GM21717 (cell line): ENCODE data around the gene SUPT3H.

Source experiments
- ATAC-seq: cut with Tn5 transposase; IDR thresholded peaks from one replicate; pipeline ENCODE4 v1.9.1; 2021; ENCODE audit warnings: mild to moderate bottlenecking, moderate library complexity; ENCODE audit not compliant: unreplicated experiment

The SUPT3H gene

GRCh38 chr6:45377554-45378333, at the start of gene SUPT3H:
Gene SUPT3H (minus strand): TSS chr6:45377934.
- peak; percentile 94 for ATAC-seq

GRCh38 chr6:45426251-45426650, 48.5 kb upstream of the SUPT3H start:
- ATAC-seq, result no peak

- ATAC-seq, result no peak
Observed at GRCh38 chr6:45424451-45424861, 46.7 kb upstream of the SUPT3H start.

GRCh38 chr6:45423824-45424450, 46.2 kb upstream of the SUPT3H start:
- no peak for ATAC-seq

- ATAC-seq, result no peak
Observed at GRCh38 chr6:45423111-45423823, 45.5 kb upstream of the SUPT3H start.

GRCh38 chr6:45422503-45423110, 44.9 kb upstream of the SUPT3H start:
- ATAC-seq, result no peak

GRCh38 chr6:45421709-45422502, 44.2 kb upstream of the SUPT3H start:
- ATAC-seq, result no peak

GRCh38 chr6:45420909-45421708, 43.4 kb upstream of the SUPT3H start:
- ATAC-seq, result no peak

- ATAC-seq, result no peak
Observed at GRCh38 chr6:45420083-45420908, 42.6 kb upstream of the SUPT3H start.

GRCh38 chr6:45419571-45420082, 41.9 kb upstream of the SUPT3H start:
- no peak for ATAC-seq

GRCh38 chr6:45417436-45417835, 39.7 kb upstream of the SUPT3H start:
- ATAC-seq, result no peak

GRCh38 chr6:45416700-45417099, 39.0 kb upstream of the SUPT3H start:
- no peak for ATAC-seq

- no peak for ATAC-seq
Observed at GRCh38 chr6:45415788-45416518, 38.2 kb upstream of the SUPT3H start.

GRCh38 chr6:45415315-45415714, 37.6 kb upstream of the SUPT3H start:
- no peak for ATAC-seq

GRCh38 chr6:45411959-45412358, 34.2 kb upstream of the SUPT3H start:
- ATAC-seq, result no peak

GRCh38 chr6:45400021-45400420, 22.3 kb upstream of the SUPT3H start:
- ATAC-seq, result no peak

- no peak for ATAC-seq
Observed at GRCh38 chr6:45398075-45398813, 20.5 kb upstream of the SUPT3H start.
